HCT116 (cell line): ENCODE data around the gene TMEM87A. TPM values are rescaled to one million over a fixed set of nuclear protein-coding genes. Genes with fewer than 3 reads are reported as not detected.

Experiments
- ATAC-seq: fragments of 200-7000 bp; cut with Tn5 transposase; 2 replicates; pipeline ENCODE4 v1.9.1; 2020; ENCODE audit warnings: mild to moderate bottlenecking, moderate library complexity
- BruUV-seq: library from RNA; stranded (reverse); fragments of 400-500 nt; replicated peaks from 2 replicates; lab custom pipeline; 2021; lab: Mats Ljungman, UMichigan
- CTCF ChIA-PET: fragments of 300-600 bp; sonication (Branson Sonifier 250); formaldehyde crosslinking; loops from one replicate; lab custom pipeline; 2021; ENCODE audit warnings: antibody characterized with exemption; lab: Charles Lee
- POLR2A ChIA-PET: fragments of 300-600, 350-600 bp; sonication (Branson Sonifier 250); formaldehyde crosslinking; loops from one replicate; lab custom pipeline; 2021; ENCODE audit warnings: antibody characterized with exemption; lab: Charles Lee
- RAD21 ChIA-PET, 2 experiments: fragments of 300-600 bp; sonication (Branson Sonifier 250); formaldehyde crosslinking; loops; one replicate each; lab custom pipeline; 2023; ENCODE audit warnings: low total read pairs in 2 of 2; ENCODE audit not compliant: uncharacterized antibody in 2 of 2, unreplicated experiment in 2 of 2, low non-redundant PET in 1 of 2; lab: Charles Lee
- DNase-seq: peaks from one replicate; pipeline ENCODE4 v3.0.0-alpha.2; 2010; ENCODE audit warnings: low read depth, low spot score
- H2AFZ ChIP-seq: fragments of 200-600 bp; shearing (Covaris generic), sonication (generic); 2 replicates; pipeline ENCODE4 v1.6.1; 2017; ENCODE audit warnings: low read depth, mixed run types, mixed read lengths, antibody characterized with exemption, low read length; ENCODE audit not compliant: poor library complexity, severe bottlenecking
- H3K27ac ChIP-seq: 2 replicates; pipeline ENCODE4 v1.5.1; 2012; ENCODE audit warnings: low read depth, low read length
- H3K27me3 ChIP-seq: fragments of 200-600 bp; sonication (generic); 2 replicates; pipeline ENCODE4 v1.6.1; 2016; ENCODE audit warnings: mixed run types, low read length, mixed read lengths; ENCODE audit not compliant: insufficient read depth
- H3K36me3 ChIP-seq, 2 experiments: fragments of 200-500 bp in 1 of 2; fragments of 200-600 bp in 1 of 2; sonication (Bioruptor generic) in 1 of 2; sonication (generic) in 1 of 2; 2 replicates each; pipeline versions ENCODE4 v1.5.1 to v1.6.1; 2014 to 2016; ENCODE audit warnings: low read length in 2 of 2, inconsistent platforms in 1 of 2, mixed read lengths in 1 of 2, mixed run types in 1 of 2; ENCODE audit not compliant: insufficient read depth in 2 of 2, control insufficient read depth in 1 of 2
- H3K4me1 ChIP-seq, 2 experiments: fragments of 200-600 bp in 1 of 2; sonication (generic) in 1 of 2; 2 replicates each; pipeline versions ENCODE4 v1.5.1 to v1.6.1; 2012 to 2017; ENCODE audit warnings: low read length in 2 of 2, inconsistent platforms in 1 of 2, mild to moderate bottlenecking in 1 of 2, mixed read lengths in 1 of 2, mixed run types in 1 of 2, moderate library complexity in 1 of 2; ENCODE audit not compliant: insufficient read depth in 2 of 2, control insufficient read depth in 1 of 2
- H3K4me2 ChIP-seq: fragments of 200-600 bp; sonication (generic); 2 replicates; pipeline ENCODE4 v1.6.1; 2017; ENCODE audit warnings: mixed run types, low read length, mixed read lengths
- H3K4me3 ChIP-seq, 2 experiments: fragments of 200-600 bp in 1 of 2; sonication (generic) in 1 of 2; replicated peaks in 1 of 2; 2 replicates each; pipeline ENCODE4 v1.5.1; 2011 to 2016; ENCODE audit warnings: low read length in 2 of 2, control low read depth in 1 of 2, low read depth in 1 of 2, mild to moderate bottlenecking in 1 of 2, mixed read lengths in 1 of 2, mixed run types in 1 of 2
- H3K79me2 ChIP-seq: fragments of 200-600 bp; sonication (generic); 2 replicates; pipeline ENCODE4 v1.6.1; 2017; ENCODE audit warnings: mild to moderate bottlenecking, mixed run types, low read length, moderate library complexity, mixed read lengths; ENCODE audit not compliant: insufficient read depth
- H3K9ac ChIP-seq: fragments of 200-600 bp; sonication (generic); 2 replicates; pipeline ENCODE4 v1.6.1; 2016; ENCODE audit warnings: low read length, mixed read lengths
- H3K9me2 ChIP-seq: fragments of 200-600 bp; sonication (generic), shearing (Covaris generic); 2 replicates; pipeline ENCODE4 v1.6.1; 2017; ENCODE audit warnings: mixed run types, mild to moderate bottlenecking, moderate library complexity; ENCODE audit not compliant: insufficient read depth
- H3K9me3 ChIP-seq, 2 experiments: fragments of 200-500 bp in 1 of 2; fragments of 200-600 bp in 1 of 2; sonication (Bioruptor generic) in 1 of 2; sonication (generic) in 1 of 2; 2 replicates each; pipeline ENCODE4 v1.6.1; 2014 to 2017; ENCODE audit warnings: low read length in 2 of 2, mixed read lengths in 2 of 2, inconsistent platforms in 1 of 2, low read depth in 1 of 2, mild to moderate bottlenecking in 1 of 2, mixed run types in 1 of 2, moderate library complexity in 1 of 2; ENCODE audit not compliant: control insufficient read depth in 1 of 2, insufficient read depth in 1 of 2
- H4K20me1 ChIP-seq: fragments of 200-600 bp; sonication (generic), shearing (Covaris generic); 2 replicates; pipeline ENCODE4 v1.6.1; 2017; ENCODE audit warnings: mixed run types, mild to moderate bottlenecking, moderate library complexity; ENCODE audit not compliant: insufficient read depth
- ATF3 ChIP-seq: IDR thresholded peaks from 2 replicates; pipeline ENCODE4 v1.6.1; 2012
- FOSL1 ChIP-seq: IDR thresholded peaks from 2 replicates; pipeline ENCODE4 v1.6.1; 2012; ENCODE audit warnings: low read depth
- POLR2AphosphoS5 ChIP-seq: IDR thresholded peaks from 2 replicates; pipeline ENCODE4 v1.6.1; 2011; ENCODE audit warnings: mild to moderate bottlenecking, low read depth, low read length, moderate library complexity
- SRF ChIP-seq: IDR thresholded peaks from 2 replicates; pipeline ENCODE4 v1.6.1; 2012; ENCODE audit warnings: low read depth
- TCF7L2 ChIP-seq: IDR thresholded peaks from 2 replicates; pipeline ENCODE4 v1.7.0; 2011; ENCODE audit warnings: borderline replicate concordance, inconsistent platforms; ENCODE audit not compliant: insufficient read depth, insufficient read length; ENCODE audit errors: extremely low read depth
- ZNF274 ChIP-seq: fragments of 200-500 bp; sonication (Bioruptor generic); IDR thresholded peaks from 2 replicates; pipeline ENCODE4 v1.6.1; 2014; ENCODE audit warnings: mild to moderate bottlenecking, low read depth, low read length, inconsistent platforms
- intact Hi-C: fragments of 100-400 bp; cut with micrococcal nuclease; formaldehyde crosslinking; loops from 2 replicates; pipeline ENCODE4 v1.10.0; 2022
- total RNA-seq: library from RNA; stranded (reverse); gene quantifications from one replicate; pipeline ENCODE4 v1.2.1, GENCODE V29; 2021; ENCODE audit not compliant: unreplicated experiment
- TF ChIP-seq, protein P1 (sequence below): IDR thresholded peaks from 2 replicates; pipeline ENCODE4 v1.6.1; 2011; ENCODE audit warnings: mild to moderate bottlenecking, low read length, moderate library complexity; ENCODE audit not compliant: insufficient replicate concordance; ENCODE audit errors: extremely low read depth

The TMEM87A gene
- total RNA-seq, 1 experiment from 2014 or later = 44.0 TPM

- intact Hi-C loops = no loop called here
- CTCF ChIA-PET = no interaction called here
- no peaks in the 10 kb centered on the region for H3K9me2 ChIP-seq
Measured at GRCh38 chr15:42276762-42277161, 3.5 kb upstream of the TMEM87A start.

More at GRCh38 chr15:42276762-42277161, 3.5 kb upstream of the TMEM87A start:
- Histone ChIP-seq H3K27me3 (no peaks in the 10 kb centered on the region), H3K79me2 (peaks cover 12% of the 10 kb centered on the region), H3K4me2 (no peak overlapping the region), H4K20me1 (peaks cover 5% of the 10 kb centered on the region; the same call in 1 of the 2 replicates), H3K4me1 (peaks cover 6 to 17% of the 10 kb centered on the region in 2 experiments; a peak in 3 of 4 replicates), H3K27ac (no peak overlapping the region), H3K9me3 (no peaks in the 10 kb centered on the region), H2AFZ (no peak overlapping the region), H3K36me3 (no peaks in the 10 kb centered on the region), H3K4me3 (no peak overlapping the region), H3K9ac (no peak overlapping the region)
- no peak for TF ChIP-seq POLR2AphosphoS5
- TF ChIP-seq FOSL1 = no peak
- TF ChIP-seq ATF3 = no peak
- no peak for TF ChIP-seq SRF
- TF ChIP-seq ZNF274 = no peak
- TF ChIP-seq TCF7L2 = no peak
- TF ChIP-seq, protein P1, sequence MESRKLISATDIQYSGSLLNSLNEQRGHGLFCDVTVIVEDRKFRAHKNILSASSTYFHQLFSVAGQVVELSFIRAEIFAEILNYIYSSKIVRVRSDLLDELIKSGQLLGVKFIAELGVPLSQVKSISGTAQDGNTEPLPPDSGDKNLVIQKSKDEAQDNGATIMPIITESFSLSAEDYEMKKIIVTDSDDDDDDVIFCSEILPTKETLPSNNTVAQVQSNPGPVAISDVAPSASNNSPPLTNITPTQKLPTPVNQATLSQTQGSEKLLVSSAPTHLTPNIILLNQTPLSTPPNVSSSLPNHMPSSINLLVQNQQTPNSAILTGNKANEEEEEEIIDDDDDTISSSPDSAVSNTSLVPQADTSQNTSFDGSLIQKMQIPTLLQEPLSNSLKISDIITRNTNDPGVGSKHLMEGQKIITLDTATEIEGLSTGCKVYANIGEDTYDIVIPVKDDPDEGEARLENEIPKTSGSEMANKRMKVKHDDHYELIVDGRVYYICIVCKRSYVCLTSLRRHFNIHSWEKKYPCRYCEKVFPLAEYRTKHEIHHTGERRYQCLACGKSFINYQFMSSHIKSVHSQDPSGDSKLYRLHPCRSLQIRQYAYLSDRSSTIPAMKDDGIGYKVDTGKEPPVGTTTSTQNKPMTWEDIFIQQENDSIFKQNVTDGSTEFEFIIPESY = no peak
- ATAC-seq (no peak), DNase-seq (no peak)
- ChIA-PET POLR2A (no interaction called here), RAD21 (no interaction called here)
- no TSS peak for BruUV-seq
